Measurements from ENCODE around the gene PGF.

DNA sequence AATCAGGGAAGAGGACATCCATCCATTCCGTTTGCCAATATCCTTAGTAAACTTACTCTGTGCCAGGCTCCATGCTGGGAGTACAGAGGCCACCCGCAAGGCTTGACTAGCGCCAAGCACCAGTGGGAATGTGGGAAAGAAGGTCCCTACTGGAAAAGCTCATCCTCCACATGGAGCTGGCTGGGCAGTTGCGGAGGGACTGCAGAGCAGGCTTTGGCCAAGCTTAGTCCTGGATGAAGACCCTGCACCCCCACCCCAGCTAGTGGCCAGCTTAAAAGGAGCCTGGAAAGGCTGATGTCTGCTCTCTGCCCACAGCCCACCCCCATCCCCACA is 25.0 kb upstream of the PGF start:
- TF ChIP-seq POLR2AphosphoS5 (IDR thresholded peaks at IDR 0.05; ENCODE audit: borderline replicate concordance, low read depth, low read length) (no peak), EZH2 (IDR thresholded peaks at IDR 0.05) (no peak), FOXP2 (optimal IDR thresholded peaks at IDR 0.05; ENCODE audit: control extremely low read depth, extremely low read length, insufficient read depth) (no peak)

All from SK-N-MC (cell line).